ENCODE measurements around the gene IL4R.

DNA sequence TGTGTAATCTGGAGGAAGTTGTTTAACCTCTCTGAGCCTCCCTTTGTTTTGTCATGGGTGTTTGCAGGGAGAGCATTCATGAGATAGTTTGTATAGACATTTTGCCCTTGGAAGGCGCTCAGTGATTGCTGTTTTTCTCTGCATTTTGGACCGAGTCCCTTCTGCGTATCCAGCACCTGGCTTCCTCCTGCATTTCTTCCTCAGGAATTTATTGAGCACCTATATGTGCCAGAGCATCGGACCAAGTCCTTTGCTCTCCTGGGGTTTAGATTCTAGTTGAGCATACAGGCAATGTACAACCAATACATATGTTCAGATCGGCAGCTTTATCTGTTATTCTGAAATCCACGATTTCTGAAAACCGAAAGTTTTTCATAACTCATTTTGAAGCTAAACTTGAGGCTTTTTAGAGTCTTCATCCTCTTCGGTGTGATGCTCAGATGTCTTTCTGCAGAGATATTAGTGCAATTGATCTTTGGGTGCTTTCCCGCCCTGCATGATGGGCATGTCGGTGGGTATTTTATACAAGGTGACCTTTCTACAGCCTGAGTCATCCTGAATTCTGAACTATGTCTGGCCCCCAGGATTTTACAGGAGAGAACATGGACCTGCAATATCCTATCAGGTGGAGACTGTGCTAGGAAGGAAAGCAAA lies 4.1 kb downstream of the IL4R start:
- TF ChIP-seq, protein P1, sequence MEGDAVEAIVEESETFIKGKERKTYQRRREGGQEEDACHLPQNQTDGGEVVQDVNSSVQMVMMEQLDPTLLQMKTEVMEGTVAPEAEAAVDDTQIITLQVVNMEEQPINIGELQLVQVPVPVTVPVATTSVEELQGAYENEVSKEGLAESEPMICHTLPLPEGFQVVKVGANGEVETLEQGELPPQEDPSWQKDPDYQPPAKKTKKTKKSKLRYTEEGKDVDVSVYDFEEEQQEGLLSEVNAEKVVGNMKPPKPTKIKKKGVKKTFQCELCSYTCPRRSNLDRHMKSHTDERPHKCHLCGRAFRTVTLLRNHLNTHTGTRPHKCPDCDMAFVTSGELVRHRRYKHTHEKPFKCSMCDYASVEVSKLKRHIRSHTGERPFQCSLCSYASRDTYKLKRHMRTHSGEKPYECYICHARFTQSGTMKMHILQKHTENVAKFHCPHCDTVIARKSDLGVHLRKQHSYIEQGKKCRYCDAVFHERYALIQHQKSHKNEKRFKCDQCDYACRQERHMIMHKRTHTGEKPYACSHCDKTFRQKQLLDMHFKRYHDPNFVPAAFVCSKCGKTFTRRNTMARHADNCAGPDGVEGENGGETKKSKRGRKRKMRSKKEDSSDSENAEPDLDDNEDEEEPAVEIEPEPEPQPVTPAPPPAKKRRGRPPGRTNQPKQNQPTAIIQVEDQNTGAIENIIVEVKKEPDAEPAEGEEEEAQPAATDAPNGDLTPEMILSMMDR (IDR thresholded peaks at IDR 0.05), result no peak
- TF ChIP-seq POLR2A (IDR thresholded peaks at IDR 0.05), result no peak
